GM06990 (cell line): Measurements from ENCODE around the gene JPH3.

Source experiments
- DNase-seq: peaks from one replicate; pipeline ENCODE4 v3.0.0-alpha.2; 2011; ENCODE audit not compliant: insufficient read length; ENCODE audit errors: extremely low read depth
- H3K27me3 ChIP-seq: replicated peaks from 2 replicates; pipeline ENCODE4 v1.6.0; 2011; ENCODE audit warnings: low read length; ENCODE audit not compliant: control insufficient read depth, insufficient read depth
- H3K36me3 ChIP-seq: 2 replicates; pipeline ENCODE4 v1.5.1; 2011; ENCODE audit warnings: low read length; ENCODE audit not compliant: control insufficient read depth, insufficient read depth
- H3K4me3 ChIP-seq: replicated peaks from 2 replicates; pipeline ENCODE4 v1.5.1; 2011; ENCODE audit warnings: low read depth, mild to moderate bottlenecking, control low read depth, low read length
- CTCF ChIP-seq: IDR thresholded peaks from 2 replicates; pipeline ENCODE4 v1.5.1; 2011; ENCODE audit warnings: low read length, control low read depth, mild to moderate bottlenecking, inconsistent platforms; ENCODE audit not compliant: insufficient read depth, poor library complexity, severe bottlenecking

JPH3 gene

GRCh38 chr16:87604634-87605111, 2.4 kb downstream of the JPH3 start:
- no peak for DNase-seq
- H3K36me3 ChIP-seq = no peaks in the 10 kb centered on the region
- H3K27me3 ChIP-seq = peaks cover 1% of the 10 kb centered on the region
- TF ChIP-seq CTCF = no peak
- no peak overlapping the region for H3K4me3 ChIP-seq

GRCh38 chr16:87607223-87607622, 4.9 kb downstream of the JPH3 start:
- H3K27me3 ChIP-seq = peaks cover 1% of the 10 kb centered on the region
- no peaks in the 10 kb centered on the region for H3K36me3 ChIP-seq
- no peak overlapping the region for H3K4me3 ChIP-seq
- TF ChIP-seq CTCF = no peak
- DNase-seq = no peak

GRCh38 chr16:87607871-87608270, 5.6 kb downstream of the JPH3 start:
- Histone ChIP-seq H3K36me3 (no peaks in the 10 kb centered on the region), H3K27me3 (peaks cover 1% of the 10 kb centered on the region), H3K4me3 (no peak overlapping the region)
- TF ChIP-seq CTCF = no peak
- no peak for DNase-seq

- Histone ChIP-seq H3K36me3 (no peaks in the 10 kb centered on the region), H3K27me3 (peaks cover 1% of the 10 kb centered on the region), H3K4me3 (no peak overlapping the region)
- DNase-seq = no peak
- TF ChIP-seq CTCF = no peak
Measured at GRCh38 chr16:87608400-87608985, 6.2 kb downstream of the JPH3 start.

GRCh38 chr16:87610026-87610425, 7.7 kb downstream of the JPH3 start:
- Histone ChIP-seq H3K36me3 (no peaks in the 10 kb centered on the region), H3K27me3 (peaks cover 1% of the 10 kb centered on the region), H3K4me3 (no peak overlapping the region)
- TF ChIP-seq CTCF = no peak
- no peak for DNase-seq

GRCh38 chr16:87611456-87611855, 9.1 kb downstream of the JPH3 start:
- no peak for TF ChIP-seq CTCF
- H3K36me3 ChIP-seq = no peaks in the 10 kb centered on the region
- H3K27me3 ChIP-seq = no peaks in the 10 kb centered on the region; the same call in none of the 2 replicates
- H3K4me3 ChIP-seq = no peak overlapping the region
- DNase-seq = no peak
